Left lung (tissue), 10 donors: ENCODE measurements around the gene TTC36. TPM values are rescaled to one million over a fixed set of nuclear protein-coding genes. Genes with fewer than 3 reads are reported as not detected.

Experiments used
- ATAC-seq: fragments of 200-7000 bp; cut with Tn5 transposase; one replicate; pipeline ENCODE4 v1.9.1; 2020; ENCODE audit warnings: moderate library complexity
- DNase-seq, 4 donors: peaks; one replicate each; pipeline ENCODE4 v3.0.0-alpha.2; 2013 to 2020
- H3K27ac ChIP-seq, 2 donors: fragments of 200-600 bp; sonication (generic) in 1 of 2; one replicate each; pipeline versions ENCODE4 v1.5.0 to v1.8.0; 2020 to 2021
- H3K27me3 ChIP-seq, 2 donors: fragments of 200-600 bp; sonication (generic) in 1 of 2; one replicate each; pipeline versions ENCODE4 v1.5.0 to v1.8.0; 2020 to 2021
- H3K36me3 ChIP-seq, 2 donors: fragments of 200-600 bp; sonication (generic) in 1 of 2; one replicate each; pipeline versions ENCODE4 v1.5.0 to v1.8.0; 2020 to 2021
- H3K4me1 ChIP-seq, 2 donors: fragments of 200-600 bp; one replicate each; pipeline ENCODE4 v1.8.0; 2021
- H3K4me3 ChIP-seq, 2 donors: fragments of 200-600 bp; sonication (generic) in 1 of 2; one replicate each; pipeline versions ENCODE4 v1.5.0 to v1.8.0; 2020 to 2021; ENCODE audit warnings: mild to moderate bottlenecking in 1 of 2
- H3K9me3 ChIP-seq, 2 donors: fragments of 200-600 bp; sonication (generic) in 1 of 2; one replicate each; pipeline versions ENCODE4 v1.5.0 to v1.8.0; 2020 to 2021
- CTCF ChIP-seq, 2 donors: fragments of 200-600 bp; sonication (generic) in 1 of 2; IDR thresholded peaks; one replicate each; pipeline versions ENCODE4 v1.5.0 to v1.8.0; 2021; ENCODE audit warnings: antibody characterized with exemption in 2 of 2
- intact Hi-C, 2 donors: fragments of 100-400 bp; cut with DNase I; formaldehyde crosslinking; loops; one replicate each; pipeline versions ENCODE4 v1.11.2 to v1.14.2; 2022
- polyA plus RNA-seq, 6 donors: library from polyadenylated mRNA; unstranded; fragments of 120-200 nt; gene quantifications; one replicate each; pipeline ENCODE4 v1.2.1, GENCODE V29; 2013; ENCODE audit not compliant: insufficient read length in 6 of 6
- total RNA-seq, 2 donors: library from RNA; stranded (reverse); fragmentation: NEBNext Ultra II Directional; extraction: Animal tissue kit (Norgen Biotek cat#: 25700); gene quantifications; one replicate each; pipeline ENCODE4 v1.2.1, GENCODE V29; 2021
- donor health status: DM: no; HTN: yes; CAD: no.
- donor health status: DM: no; HTN: no; CAD: no.

Gene TTC36
- total and polyA plus RNA-seq, 8 donors = 0.73 to 1.3 (median 0.84) TPM; not detected in 1

- intact Hi-C loops = no loop called here
- peaks cover 0 to 88% of the 10 kb centered on the region in 2 donors for H3K36me3 ChIP-seq
Observed at GRCh38 chr11:118491041-118491440, 36.2 kb upstream of the TTC36 start.

GRCh38 chr11:118497831-118498230 is 29.4 kb upstream of the TTC36 start:
- H3K4me3 ChIP-seq = no peak overlapping the region
- no peak for TF ChIP-seq CTCF (IDR thresholded peaks at IDR 0.05)
- intact Hi-C loops = no loop called here
- no peaks in the 10 kb centered on the region for H3K4me1 ChIP-seq
- peaks cover 3 to 100% of the 10 kb centered on the region in 2 donors for H3K36me3 ChIP-seq
- no peak overlapping the region for H3K27ac ChIP-seq
- H3K9me3 ChIP-seq = no peaks in the 10 kb centered on the region
- DNase-seq = no peak
- no peak for ATAC-seq
- H3K27me3 ChIP-seq = no peaks in the 10 kb centered on the region

More at GRCh38 chr11:118491041-118491440, 36.2 kb upstream of the TTC36 start:
- Histone ChIP-seq H3K4me1 (no peaks in the 10 kb centered on the region), H3K27me3 (no peaks in the 10 kb centered on the region), H3K4me3 (no peak overlapping the region), H3K9me3 (no peaks in the 10 kb centered on the region), H3K27ac (no peak overlapping the region)
- no peak for TF ChIP-seq CTCF (IDR thresholded peaks at IDR 0.05)
- ATAC-seq (no peak), DNase-seq (no peak)

- Histone ChIP-seq H3K9me3 (no peaks in the 10 kb centered on the region), H3K36me3 (peaks cover 7 to 100% of the 10 kb centered on the region in 2 donors), H3K27me3 (no peaks in the 10 kb centered on the region), H3K4me1 (no peaks in the 10 kb centered on the region), H3K4me3 (no peak overlapping the region), H3K27ac (no peak overlapping the region)
- DNase-seq (no peak), ATAC-seq (no peak)
- intact Hi-C loops = no loop called here
- TF ChIP-seq CTCF (IDR thresholded peaks at IDR 0.05) = no peak
Observed at GRCh38 chr11:118503216-118503615, 24.1 kb upstream of the TTC36 start.

- H3K9me3 ChIP-seq = no peaks in the 10 kb centered on the region
- H3K27ac ChIP-seq = no peak overlapping the region
- H3K4me3 ChIP-seq = no peak overlapping the region
- no peak for DNase-seq
- no peak for ATAC-seq
- H3K36me3 ChIP-seq = peaks cover 4 to 100% of the 10 kb centered on the region in 2 donors
- H3K27me3 ChIP-seq = no peaks in the 10 kb centered on the region
- TF ChIP-seq CTCF (IDR thresholded peaks at IDR 0.05) = no peak
- H3K4me1 ChIP-seq = no peaks in the 10 kb centered on the region
- intact Hi-C loops = no loop called here
Observed at GRCh38 chr11:118511601-118512000, 15.7 kb upstream of the TTC36 start.

GRCh38 chr11:118514103-118514502 is 13.2 kb upstream of the TTC36 start:
- no peaks in the 10 kb centered on the region for H3K9me3 ChIP-seq
- no peaks in the 10 kb centered on the region for H3K4me1 ChIP-seq
- intact Hi-C loops = no loop called here
- H3K36me3 ChIP-seq = peaks cover 0 to 100% of the 10 kb centered on the region in 2 donors
- no peak overlapping the region for H3K27ac ChIP-seq
- ATAC-seq = peak; percentile 30
- H3K4me3 ChIP-seq = no peak overlapping the region
- no peak for DNase-seq
- H3K27me3 ChIP-seq = no peaks in the 10 kb centered on the region
- no peak for TF ChIP-seq CTCF (IDR thresholded peaks at IDR 0.05)
